ENCODE results near the gene EGLN2.
"Not testable (repeated sequence)": the region's sequence is repeated elsewhere in the genome, so short reads cannot be mapped to it uniquely, and the experiment has no call there.

Gene EGLN2

DNA sequence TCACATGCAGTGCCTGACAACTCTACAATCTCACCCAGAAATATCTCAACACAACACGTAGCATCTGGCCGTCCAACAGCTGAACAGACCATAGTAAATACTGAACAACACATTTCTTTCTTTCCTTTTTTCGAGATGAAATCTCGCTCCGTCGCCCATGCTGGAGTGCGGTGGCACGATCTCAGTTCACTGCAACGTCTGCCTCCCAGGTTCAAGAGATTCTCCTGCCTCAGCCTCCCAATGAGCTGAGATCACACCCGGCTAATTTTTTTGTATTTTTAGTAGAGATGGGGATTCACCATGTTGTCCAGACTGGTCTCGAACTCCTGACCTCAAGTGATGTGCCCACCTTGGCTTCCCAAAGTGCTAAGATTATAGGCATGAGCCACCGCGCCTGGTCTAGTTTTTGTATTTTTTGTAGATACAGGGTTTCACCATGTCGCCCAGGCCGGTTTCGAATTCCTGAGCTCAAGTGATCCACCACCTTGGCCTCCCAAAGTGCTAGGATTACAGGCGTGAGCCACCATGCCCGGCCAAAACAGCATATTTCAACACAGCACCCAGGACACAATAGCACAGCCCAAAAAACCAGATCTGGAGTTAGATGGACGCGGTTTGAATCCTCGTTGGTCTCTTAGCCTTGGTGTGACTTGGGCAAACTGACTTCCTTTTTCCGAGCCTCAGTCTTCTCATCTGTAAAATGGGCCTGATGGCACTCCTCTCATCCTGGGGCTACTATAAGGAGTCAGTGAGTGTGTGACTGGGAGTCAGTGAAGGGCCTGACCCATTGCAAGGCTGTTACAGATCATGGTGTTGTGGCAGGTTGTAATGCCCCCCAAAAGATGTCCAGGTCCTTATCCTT is 28.6 kb downstream of the EGLN2 start:
- no peaks in the 10 kb centered on the region for H3K9me3 Mint-ChIP-seq
- H3K4me3 Mint-ChIP-seq, result no peak overlapping the region
- TF ChIP-seq CTCF (IDR thresholded peaks at IDR 0.05; ENCODE audit: unreplicated experiment in 3 of 3), result no peak
- H3K27me3 Mint-ChIP-seq (ENCODE audit: low read depth), result no peaks in the 10 kb centered on the region
- H3K36me3 Mint-ChIP-seq (ENCODE audit: low read depth), result peaks cover 18% of the 10 kb centered on the region
- peaks cover 14% of the 10 kb centered on the region for H3K4me1 Mint-ChIP-seq
- H3K27ac Mint-ChIP-seq, result no peak overlapping the region

DNA sequence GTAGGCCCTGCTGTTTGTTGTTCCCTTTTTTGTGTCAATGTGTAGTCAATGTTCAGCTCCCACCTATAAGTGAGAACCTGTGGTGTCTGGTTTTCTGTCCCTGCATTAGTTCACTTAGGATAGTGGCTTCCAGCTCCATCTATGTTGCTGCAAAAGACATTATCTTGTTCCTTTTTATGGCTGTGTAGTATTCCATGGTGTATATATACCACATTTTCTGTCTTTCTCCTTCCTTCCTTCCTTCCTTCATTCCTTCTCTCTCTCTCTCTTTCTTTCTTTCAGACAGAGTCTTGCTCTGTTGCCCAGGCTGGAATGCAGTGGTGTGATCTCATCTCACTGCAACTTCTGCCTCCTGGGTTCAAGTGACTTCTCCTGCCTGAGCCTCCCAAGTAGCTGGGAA is 30.2 kb downstream of the EGLN2 start:
- Mint-ChIP-seq H3K4me3 (no peak overlapping the region), H3K27me3 (ENCODE audit: low read depth) (no peaks in the 10 kb centered on the region), H3K9me3 (no peaks in the 10 kb centered on the region), H3K4me1 (peaks cover 13% of the 10 kb centered on the region), H3K27ac (no peak overlapping the region), H3K36me3 (ENCODE audit: low read depth) (peaks cover 18% of the 10 kb centered on the region)
- TF ChIP-seq CTCF (IDR thresholded peaks at IDR 0.05; ENCODE audit: unreplicated experiment in 3 of 3), result no peak

DNA sequence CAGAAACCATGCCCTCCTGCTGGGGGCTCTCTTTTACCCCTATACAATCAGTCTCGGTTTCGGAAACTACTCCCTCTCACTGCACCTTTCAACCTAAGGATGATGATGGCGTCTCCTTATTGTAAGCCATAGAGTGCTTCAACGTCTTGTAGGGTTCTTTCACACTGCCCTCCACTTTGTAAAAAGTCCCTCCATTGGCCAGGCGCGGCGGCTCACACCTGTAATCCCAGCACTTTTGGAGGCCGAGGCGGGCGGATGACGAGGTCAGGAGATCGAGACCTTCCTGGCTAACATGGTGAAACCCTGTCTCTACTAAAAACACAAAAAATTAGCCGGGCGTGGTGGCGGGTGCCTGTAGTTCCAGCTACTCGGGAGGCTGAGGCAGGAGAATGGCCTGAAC is 31.8 kb downstream of the EGLN2 start:
- not testable (repeated sequence) for H3K4me3 Mint-ChIP-seq; H3K27me3 Mint-ChIP-seq (ENCODE audit: low read depth); H3K27ac Mint-ChIP-seq; H3K9me3 Mint-ChIP-seq
- Mint-ChIP-seq H3K36me3 (ENCODE audit: low read depth) (peaks cover 18% of the 10 kb centered on the region), H3K4me1 (peaks cover 13% of the 10 kb centered on the region)

DNA sequence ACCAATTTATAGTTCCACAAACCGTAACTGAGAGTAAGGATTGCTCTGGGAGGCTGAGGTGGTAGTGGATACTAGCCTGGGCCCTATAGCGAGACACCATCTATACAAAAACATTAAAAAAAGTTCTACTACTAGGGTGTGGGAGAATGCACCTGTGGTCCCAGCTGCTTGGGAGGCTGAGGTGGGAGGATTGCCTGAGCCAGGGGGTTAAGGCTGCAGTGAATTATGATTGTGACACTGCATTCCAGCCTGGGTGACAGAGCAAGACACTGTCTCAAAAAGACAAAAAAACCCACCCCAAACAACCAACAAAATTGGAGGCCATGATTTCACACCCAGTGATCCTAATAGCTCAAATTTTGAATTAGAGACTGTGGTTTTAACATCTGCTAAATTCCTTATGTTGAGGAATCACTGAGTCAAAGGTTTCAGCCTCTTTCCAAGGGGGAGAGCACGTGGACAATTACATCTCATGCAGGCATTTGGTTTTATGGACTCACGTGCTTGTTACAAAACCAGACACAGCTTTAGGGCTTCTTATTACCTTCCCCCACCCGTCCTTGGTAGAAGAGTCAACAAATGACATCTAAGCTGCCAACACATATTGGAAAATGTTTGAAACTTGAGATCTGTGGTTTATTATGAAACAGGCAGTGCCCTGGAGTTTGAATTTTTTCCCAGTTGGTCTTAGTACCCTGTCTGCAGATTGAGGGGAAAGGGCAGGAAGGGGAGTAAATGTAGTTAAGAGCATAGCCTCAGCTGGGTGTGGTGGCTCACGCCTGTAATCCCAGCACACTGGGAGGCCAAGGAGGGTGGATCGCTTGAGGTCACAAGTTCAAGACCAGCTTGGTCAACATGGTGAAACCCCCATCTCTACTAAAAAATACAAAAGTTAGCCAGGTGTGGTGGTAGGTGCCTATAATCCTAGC is 32.8 kb downstream of the EGLN2 start:
- Mint-ChIP-seq H3K4me3 (no peak overlapping the region), H3K4me1 (peaks cover 13% of the 10 kb centered on the region), H3K27ac (peak overlapping the region; percentile 40 to 67 (median 58)), H3K36me3 (ENCODE audit: low read depth) (peaks cover 15% of the 10 kb centered on the region), H3K9me3 (no peaks in the 10 kb centered on the region), H3K27me3 (ENCODE audit: low read depth) (no peaks in the 10 kb centered on the region)
- no peak for TF ChIP-seq CTCF (IDR thresholded peaks at IDR 0.05; ENCODE audit: unreplicated experiment in 3 of 3)

DNA sequence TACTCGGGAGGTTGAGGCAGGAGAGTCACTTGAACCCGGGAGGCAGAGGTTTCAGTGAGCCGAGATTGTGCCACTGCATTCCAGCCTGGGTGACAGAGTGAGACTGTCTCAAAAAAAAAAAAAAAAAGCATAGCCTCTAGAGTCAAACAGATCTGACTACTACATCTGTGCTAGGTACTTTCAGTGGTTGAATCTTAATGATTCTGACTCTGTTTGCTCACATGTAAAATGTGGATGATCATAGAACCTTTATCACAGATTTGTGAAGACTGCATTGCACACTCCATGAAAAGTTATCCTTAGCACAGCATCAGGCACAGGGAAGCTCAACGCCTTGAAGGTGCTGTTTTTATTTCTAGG is 33.4 kb downstream of the EGLN2 start:
- not testable (repeated sequence) for H3K36me3 Mint-ChIP-seq (ENCODE audit: low read depth); H3K9me3 Mint-ChIP-seq; H3K27me3 Mint-ChIP-seq (ENCODE audit: low read depth); H3K4me3 Mint-ChIP-seq
- Mint-ChIP-seq H3K27ac (peak overlapping the region in 1 of 3 experiments; percentile 40), H3K4me1 (peaks cover 13% of the 10 kb centered on the region)

- not testable (repeated sequence) for H3K27me3 Mint-ChIP-seq (ENCODE audit: low read depth); H3K9me3 Mint-ChIP-seq; H3K4me3 Mint-ChIP-seq; H3K36me3 Mint-ChIP-seq (ENCODE audit: low read depth)
- Mint-ChIP-seq H3K4me1 (peaks cover 13% of the 10 kb centered on the region), H3K27ac (peak overlapping the region; percentile 65 to 88 (median 83))
Observed at GRCh38 chr19:40833728-40834533, 34.9 kb downstream of the EGLN2 start.
